DOHH2 (cell line): Measurements from ENCODE around the gene HBZ.

Source experiments
- CTCF ChIP-seq: fragments of 200-600 bp; sonication (generic); IDR thresholded peaks from one replicate; pipeline ENCODE4 v1.5.1; 2014; ENCODE audit warnings: antibody characterized with exemption, mild to moderate bottlenecking, low read depth, low read length; ENCODE audit not compliant: poor library complexity, severe bottlenecking
- EZH2phosphoT487 ChIP-seq: fragments of 200-600 bp; sonication (generic); IDR thresholded peaks from 2 replicates; pipeline ENCODE4 v1.6.1; 2017; ENCODE audit warnings: borderline replicate concordance, mild to moderate bottlenecking, antibody characterized with exemption, low read length, moderate library complexity, mixed read lengths

GRCh38 chr16:118857-119256 lies 33.6 kb upstream of the HBZ start:
- TF ChIP-seq CTCF = no peak
- no peak for TF ChIP-seq EZH2phosphoT487
